Measurements from ENCODE around the gene PGBD5. TPM values are rescaled to one million over a fixed set of nuclear protein-coding genes. Genes with fewer than 3 reads are reported as not detected.

The PGBD5 gene
- total RNA-seq, 1 donor from 2014 or later, result 8.7 TPM

GRCh38 chr1:230390371-230390770 lies 35.8 kb downstream of the PGBD5 start:
- Mint-ChIP-seq H3K36me3 (no peaks in the 10 kb centered on the region), H3K4me1 (ENCODE audit: unreplicated experiment) (peaks cover 7% of the 10 kb centered on the region), H3K9me3 (peaks cover 5% of the 10 kb centered on the region), H3K27ac (no peak overlapping the region), H3K27me3 (no peaks in the 10 kb centered on the region), H3K4me3 (no peak overlapping the region)
- no peak for DNase-seq (ENCODE audit: extremely low spot score, unreplicated experiment)
- TF ChIP-seq, protein P1, sequence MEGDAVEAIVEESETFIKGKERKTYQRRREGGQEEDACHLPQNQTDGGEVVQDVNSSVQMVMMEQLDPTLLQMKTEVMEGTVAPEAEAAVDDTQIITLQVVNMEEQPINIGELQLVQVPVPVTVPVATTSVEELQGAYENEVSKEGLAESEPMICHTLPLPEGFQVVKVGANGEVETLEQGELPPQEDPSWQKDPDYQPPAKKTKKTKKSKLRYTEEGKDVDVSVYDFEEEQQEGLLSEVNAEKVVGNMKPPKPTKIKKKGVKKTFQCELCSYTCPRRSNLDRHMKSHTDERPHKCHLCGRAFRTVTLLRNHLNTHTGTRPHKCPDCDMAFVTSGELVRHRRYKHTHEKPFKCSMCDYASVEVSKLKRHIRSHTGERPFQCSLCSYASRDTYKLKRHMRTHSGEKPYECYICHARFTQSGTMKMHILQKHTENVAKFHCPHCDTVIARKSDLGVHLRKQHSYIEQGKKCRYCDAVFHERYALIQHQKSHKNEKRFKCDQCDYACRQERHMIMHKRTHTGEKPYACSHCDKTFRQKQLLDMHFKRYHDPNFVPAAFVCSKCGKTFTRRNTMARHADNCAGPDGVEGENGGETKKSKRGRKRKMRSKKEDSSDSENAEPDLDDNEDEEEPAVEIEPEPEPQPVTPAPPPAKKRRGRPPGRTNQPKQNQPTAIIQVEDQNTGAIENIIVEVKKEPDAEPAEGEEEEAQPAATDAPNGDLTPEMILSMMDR (conservative IDR thresholded peaks at IDR 0.05), result no peak

- Mint-ChIP-seq H3K4me3 (no peak overlapping the region), H3K27ac (no peak overlapping the region), H3K27me3 (no peaks in the 10 kb centered on the region), H3K9me3 (no peaks in the 10 kb centered on the region), H3K36me3 (no peaks in the 10 kb centered on the region), H3K4me1 (ENCODE audit: unreplicated experiment) (peaks cover 14% of the 10 kb centered on the region)
- TF ChIP-seq, protein P1 (conservative IDR thresholded peaks at IDR 0.05), result no peak
- no peak for DNase-seq (ENCODE audit: extremely low spot score, unreplicated experiment)
Observed at GRCh38 chr1:230387876-230388275, 38.3 kb downstream of the PGBD5 start.

DNA sequence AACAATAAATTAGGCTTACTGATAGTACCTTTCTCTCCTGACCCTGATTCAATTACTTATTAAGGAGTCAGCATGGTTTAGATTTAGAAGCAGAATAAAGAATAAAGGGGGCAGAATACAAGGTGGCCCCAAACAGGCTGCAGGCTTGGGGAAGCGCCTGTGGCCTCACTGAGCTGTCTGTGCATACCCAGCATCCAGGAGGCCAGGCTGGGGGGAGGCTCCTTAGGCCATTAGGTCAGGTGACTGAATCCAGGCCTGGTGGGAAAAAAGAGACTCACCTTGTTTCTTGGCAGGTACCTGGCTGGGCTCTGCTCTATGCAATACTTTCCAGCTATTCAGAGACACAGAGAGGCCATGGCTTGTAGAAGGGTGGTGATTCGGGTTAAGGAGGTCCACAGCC lies 38.8 kb downstream of the PGBD5 start:
- no peaks in the 10 kb centered on the region for H3K9me3 Mint-ChIP-seq
- H3K4me1 Mint-ChIP-seq (ENCODE audit: unreplicated experiment), result peaks cover 16% of the 10 kb centered on the region
- no peak overlapping the region for H3K4me3 Mint-ChIP-seq
- TF ChIP-seq, protein P1 (conservative IDR thresholded peaks at IDR 0.05), result no peak
- no peaks in the 10 kb centered on the region for H3K36me3 Mint-ChIP-seq
- no peaks in the 10 kb centered on the region for H3K27me3 Mint-ChIP-seq
- no peak for DNase-seq (ENCODE audit: extremely low spot score, unreplicated experiment)
- no peak overlapping the region for H3K27ac Mint-ChIP-seq

GRCh38 chr1:230386637-230387262 lies 39.4 kb downstream of the PGBD5 start:
- H3K27me3 Mint-ChIP-seq, result no peaks in the 10 kb centered on the region
- H3K27ac Mint-ChIP-seq, result no peak overlapping the region
- H3K4me3 Mint-ChIP-seq, result no peak overlapping the region
- no peaks in the 10 kb centered on the region for H3K36me3 Mint-ChIP-seq
- no peak for DNase-seq (ENCODE audit: extremely low spot score, unreplicated experiment)
- H3K4me1 Mint-ChIP-seq (ENCODE audit: unreplicated experiment), result peaks cover 21% of the 10 kb centered on the region
- TF ChIP-seq, protein P1 (conservative IDR thresholded peaks at IDR 0.05), result no peak
- no peaks in the 10 kb centered on the region for H3K9me3 Mint-ChIP-seq

DNA sequence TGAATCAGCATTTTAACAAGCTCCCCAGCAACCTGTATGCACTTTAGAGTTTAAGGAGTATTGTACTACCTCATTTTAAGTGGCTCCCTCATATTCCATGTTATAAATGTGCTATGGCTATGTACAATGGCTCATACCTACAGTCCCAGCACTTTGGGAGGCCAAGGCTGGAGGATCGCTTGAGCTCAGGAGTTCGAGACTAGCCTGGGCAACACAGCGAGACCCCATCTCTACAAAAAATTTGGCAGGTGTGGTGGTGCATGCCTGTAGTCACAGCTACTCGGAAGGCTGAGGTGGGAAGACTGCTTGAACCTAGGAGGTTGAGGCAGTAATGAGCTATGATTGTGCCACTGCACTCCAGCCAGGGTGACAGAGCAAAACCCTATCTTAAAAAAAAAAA lies 40.2 kb downstream of the PGBD5 start:
- H3K27me3 Mint-ChIP-seq, result no peaks in the 10 kb centered on the region
- no peaks in the 10 kb centered on the region for H3K9me3 Mint-ChIP-seq
- TF ChIP-seq, protein P1 (conservative IDR thresholded peaks at IDR 0.05), result no peak
- H3K27ac Mint-ChIP-seq, result no peak overlapping the region
- H3K4me3 Mint-ChIP-seq, result no peak overlapping the region
- no peaks in the 10 kb centered on the region for H3K36me3 Mint-ChIP-seq
- no peak for DNase-seq (ENCODE audit: extremely low spot score, unreplicated experiment)
- H3K4me1 Mint-ChIP-seq (ENCODE audit: unreplicated experiment), result peaks cover 25% of the 10 kb centered on the region

DNA sequence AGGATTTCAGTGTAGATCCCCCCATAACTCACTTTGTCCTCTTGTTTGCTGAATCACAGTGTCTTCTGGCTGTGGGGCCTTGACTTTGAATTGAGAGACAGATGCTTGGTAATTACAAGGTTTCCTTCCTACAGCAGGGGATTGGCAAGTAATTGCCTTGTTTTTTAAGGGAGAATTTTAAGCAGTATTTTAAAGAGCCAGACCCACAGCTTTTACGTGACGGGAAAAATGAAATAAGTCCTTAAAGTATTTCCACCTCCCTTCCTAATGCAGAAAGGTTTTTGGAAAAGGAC lies 41.0 kb downstream of the PGBD5 start:
- Mint-ChIP-seq H3K9me3 (no peaks in the 10 kb centered on the region), H3K4me1 (ENCODE audit: unreplicated experiment) (peaks cover 25% of the 10 kb centered on the region), H3K4me3 (no peak overlapping the region), H3K27me3 (no peaks in the 10 kb centered on the region), H3K36me3 (no peaks in the 10 kb centered on the region), H3K27ac (no peak overlapping the region)
- no peak for DNase-seq (ENCODE audit: extremely low spot score, unreplicated experiment)
- TF ChIP-seq, protein P1 (conservative IDR thresholded peaks at IDR 0.05), result no peak

Measured in type B pancreatic cell (in vitro differentiated cells).